DND-41 (cell line): Measurements from ENCODE around the gene BMP3.

Experiments
- ATAC-seq: fragments of 200-7000 bp; cut with Tn5 transposase; 3 replicates; pipeline ENCODE4 v1.9.1; 2021; ENCODE audit warnings: low read depth; ENCODE audit not compliant: insufficient read depth
- DNase-seq: peaks from one replicate; pipeline ENCODE4 v3.0.0-alpha.2; 2020
- H2AFZ ChIP-seq: 2 replicates; pipeline ENCODE4 v1.6.0; 2012; ENCODE audit warnings: low read depth, low read length
- H3K27ac ChIP-seq: 2 replicates; pipeline ENCODE4 v1.5.1; 2012; ENCODE audit warnings: low read length, inconsistent platforms
- H3K27me3 ChIP-seq: fragments of 200-600 bp; sonication (generic); 2 replicates; pipeline ENCODE4 v1.6.0; 2012; ENCODE audit warnings: low read length, mild to moderate bottlenecking, inconsistent platforms; ENCODE audit not compliant: insufficient read depth, poor library complexity
- H3K36me3 ChIP-seq: 2 replicates; pipeline ENCODE4 v1.5.1; 2012; ENCODE audit warnings: low read length, inconsistent platforms; ENCODE audit not compliant: insufficient read depth
- H3K4me1 ChIP-seq: 2 replicates; pipeline ENCODE4 v1.5.1; 2012; ENCODE audit warnings: mild to moderate bottlenecking, low read length; ENCODE audit not compliant: insufficient read depth
- H3K4me2 ChIP-seq: 2 replicates; pipeline ENCODE4 v1.6.0; 2012; ENCODE audit warnings: mild to moderate bottlenecking, moderate library complexity, low read length, inconsistent platforms; ENCODE audit not compliant: insufficient read depth
- H3K4me3 ChIP-seq, 2 experiments: fragments of 200-600 bp in 1 of 2; shearing (Covaris generic) in 1 of 2; 2 replicates each; pipeline ENCODE4 v1.5.1; 2012 to 2016; ENCODE audit warnings: inconsistent platforms in 2 of 2, low read length in 2 of 2, mild to moderate bottlenecking in 2 of 2, low read depth in 1 of 2, moderate library complexity in 1 of 2
- H3K79me2 ChIP-seq: 2 replicates; pipeline ENCODE4 v1.6.0; 2012; ENCODE audit warnings: low read length, inconsistent platforms; ENCODE audit not compliant: insufficient read depth
- H3K9ac ChIP-seq: 2 replicates; pipeline ENCODE4 v1.6.0; 2012; ENCODE audit warnings: low read depth, mild to moderate bottlenecking, inconsistent platforms, low read length, moderate library complexity
- H3K9me3 ChIP-seq: 2 replicates; pipeline ENCODE4 v1.5.1; 2012; ENCODE audit warnings: low read length, moderate library complexity, mild to moderate bottlenecking, inconsistent platforms; ENCODE audit not compliant: insufficient read depth, severe bottlenecking
- H4K20me1 ChIP-seq: 2 replicates; pipeline ENCODE4 v1.6.0; 2012; ENCODE audit warnings: low read length; ENCODE audit not compliant: insufficient read depth
- CTCF ChIP-seq: IDR thresholded peaks from 2 replicates; pipeline ENCODE4 v1.5.1; 2012; ENCODE audit warnings: borderline replicate concordance, low read length, moderate library complexity, mild to moderate bottlenecking; ENCODE audit not compliant: poor library complexity, severe bottlenecking; ENCODE audit errors: extremely low read depth
- EZH2 ChIP-seq: IDR thresholded peaks from 3 replicates; pipeline ENCODE4 v1.6.1; 2012; ENCODE audit warnings: borderline replicate concordance, low read depth, mild to moderate bottlenecking, moderate library complexity, low read length, inconsistent platforms; ENCODE audit not compliant: severe bottlenecking

The BMP3 gene

DNA sequence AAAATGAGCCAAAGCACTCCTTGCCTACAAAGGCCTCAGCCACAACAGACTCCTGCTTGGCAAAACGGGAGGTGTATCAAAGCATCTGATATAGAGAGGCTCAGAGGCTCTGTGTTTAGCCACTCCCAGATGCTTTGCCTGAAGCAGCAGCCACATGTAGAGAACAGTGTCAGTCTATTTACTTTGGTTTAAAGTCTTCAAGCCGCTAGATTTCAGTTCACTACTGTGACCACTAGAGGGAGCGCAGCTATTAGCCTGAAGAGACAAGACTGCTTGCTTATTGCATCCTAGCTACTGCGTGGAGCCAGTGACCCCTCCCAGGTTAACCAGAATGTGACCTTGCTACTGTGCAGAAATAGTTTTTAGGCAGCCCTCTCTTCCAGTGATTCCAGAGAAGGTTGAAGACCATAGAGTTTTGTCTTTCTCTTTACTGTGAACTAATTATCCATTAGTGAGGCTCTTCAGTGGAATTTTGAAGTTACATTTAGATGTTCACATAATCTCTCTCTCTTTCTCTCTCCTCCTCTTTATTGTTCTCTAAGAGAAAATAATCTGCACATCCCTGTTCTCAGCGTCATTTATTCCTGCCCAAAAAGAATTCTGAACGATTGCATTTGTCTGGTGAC lies 39.3 kb downstream of the BMP3 start:
- Histone ChIP-seq H3K9me3 (no peaks in the 10 kb centered on the region), H3K27me3 (peaks cover 4% of the 10 kb centered on the region), H3K9ac (no peak overlapping the region), H3K27ac (no peak overlapping the region), H3K36me3 (no peaks in the 10 kb centered on the region), H3K79me2 (no peaks in the 10 kb centered on the region), H3K4me3 (no peak overlapping the region), H2AFZ (no peak overlapping the region), H4K20me1 (no peaks in the 10 kb centered on the region), H3K4me2 (no peak overlapping the region), H3K4me1 (no peaks in the 10 kb centered on the region)
- TF ChIP-seq CTCF (peak; percentile 92), EZH2 (no peak)
- peak; percentile 98 for ATAC-seq
- peak; percentile 73 for DNase-seq

DNA sequence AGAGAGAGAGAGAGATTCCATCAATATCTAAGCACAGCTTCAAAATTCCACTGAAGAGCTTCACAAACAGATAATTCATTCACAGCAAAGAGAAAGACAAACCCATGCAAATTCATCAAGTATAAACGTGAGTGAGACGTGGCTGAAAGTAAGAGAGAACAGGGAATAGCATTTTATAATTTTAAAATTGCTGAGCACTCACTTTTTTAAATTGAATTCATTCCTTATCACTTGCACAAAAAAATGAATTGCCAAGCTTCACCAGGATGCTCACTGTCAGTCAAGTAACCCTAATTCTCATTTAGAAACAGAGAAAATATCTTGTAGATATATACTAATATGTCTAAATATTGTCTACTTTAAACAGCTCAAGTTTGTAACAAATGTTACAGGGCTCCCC lies 40.5 kb downstream of the BMP3 start:
- no peaks in the 10 kb centered on the region for H3K36me3 ChIP-seq

DNA sequence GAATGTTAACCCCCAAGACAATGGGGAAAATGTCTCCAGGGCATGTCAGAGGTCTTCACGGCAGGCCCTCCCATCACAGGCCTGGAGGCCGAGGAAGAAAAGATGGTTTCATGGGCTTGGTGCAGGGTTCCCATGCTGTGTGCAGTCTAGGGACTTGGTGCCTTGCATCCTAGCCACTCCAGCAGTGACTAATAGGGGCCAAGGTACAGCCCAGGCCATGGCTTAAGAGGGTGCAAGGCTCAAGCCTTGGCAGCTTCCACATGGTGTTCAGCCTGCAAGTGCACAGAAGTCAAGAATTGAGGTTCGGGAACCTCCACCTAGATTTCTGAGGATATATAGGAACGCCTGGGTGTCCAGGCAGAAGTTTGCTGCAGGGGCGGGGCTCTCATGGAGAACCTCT lies 50.6 kb downstream of the BMP3 start:
- no peaks in the 10 kb centered on the region for H3K9me3 ChIP-seq
- no peak overlapping the region for H3K4me2 ChIP-seq
- TF ChIP-seq CTCF (no peak), EZH2 (no peak)
- H3K27ac ChIP-seq, result no peak overlapping the region
- no peaks in the 10 kb centered on the region for H3K79me2 ChIP-seq
- H3K9ac ChIP-seq, result no peak overlapping the region
- H3K27me3 ChIP-seq, result no peaks in the 10 kb centered on the region
- ATAC-seq, result no peak
- no peak overlapping the region for H2AFZ ChIP-seq
- H3K4me3 ChIP-seq, result no peak overlapping the region
- no peak for DNase-seq
- H4K20me1 ChIP-seq, result no peaks in the 10 kb centered on the region
- no peaks in the 10 kb centered on the region for H3K4me1 ChIP-seq
- no peaks in the 10 kb centered on the region for H3K36me3 ChIP-seq

More for the DNA sequence above, 40.5 kb downstream of the BMP3 start:
- no peak overlapping the region for H3K9ac ChIP-seq
- no peak overlapping the region for H3K27ac ChIP-seq
- ATAC-seq, result no peak
- no peaks in the 10 kb centered on the region for H3K9me3 ChIP-seq
- no peaks in the 10 kb centered on the region for H3K27me3 ChIP-seq
- no peak overlapping the region for H3K4me2 ChIP-seq
- no peak overlapping the region for H3K4me3 ChIP-seq
- TF ChIP-seq CTCF, result no peak
- TF ChIP-seq EZH2, result no peak
- H3K4me1 ChIP-seq, result no peaks in the 10 kb centered on the region
- DNase-seq, result no peak
- H3K79me2 ChIP-seq, result no peaks in the 10 kb centered on the region
- no peak overlapping the region for H2AFZ ChIP-seq
- no peaks in the 10 kb centered on the region for H4K20me1 ChIP-seq
